Adrenal gland (tissue), 12 donors: ENCODE data around the gene ELAVL2. TPM values are rescaled to one million over a fixed set of nuclear protein-coding genes. Genes with fewer than 3 reads are reported as not detected.

ENCODE experiments used
- DNase-seq, 7 donors: peaks; one replicate each; pipeline ENCODE4 v3.0.0-alpha.2; 2019 to 2020
- H3K27ac ChIP-seq, 5 donors: fragments of 200-600 bp; sonication (generic) in 4 of 5; 1 replicate in 3 of 5; 2 replicates in 2 of 5; pipeline versions ENCODE4 v1.5.1 to v1.8.0; 2016 to 2020; ENCODE audit warnings: mild to moderate bottlenecking in 1 of 5
- H3K27me3 ChIP-seq: fragments of 200-600 bp; 2 replicates; pipeline ENCODE4 v1.8.0; 2021
- H3K36me3 ChIP-seq, 2 donors: fragments of 200-600 bp; replicated peaks in 1 of 2; 1 replicate in 1 of 2; 2 replicates in 1 of 2; pipeline versions ENCODE4 v1.5.1 to v1.8.0; 2018 to 2022
- H3K4me1 ChIP-seq, 2 donors: fragments of 200-600 bp; replicated peaks in 1 of 2; 1 replicate in 1 of 2; 2 replicates in 1 of 2; pipeline versions ENCODE4 v1.5.1 to v1.8.0; 2018 to 2021
- H3K4me3 ChIP-seq, 4 donors: fragments of 200-600 bp; sonication (generic) in 3 of 4; one replicate each; pipeline ENCODE4 v1.5.1; 2016 to 2018
- H3K9me3 ChIP-seq, 3 donors: fragments of 200-600 bp; sonication (generic) in 1 of 3; replicated peaks in 1 of 3; 1 replicate in 2 of 3; 2 replicates in 1 of 3; pipeline versions ENCODE4 v1.5.1 to v1.8.0; 2016 to 2021
- CTCF ChIP-seq, 6 experiments: fragments of 450-650 bp in 4 of 6; fragments of 200-600 bp in 2 of 6; sonication (generic) in 1 of 6; IDR thresholded peaks; 1 replicate in 5 of 6; 2 replicates in 1 of 6; pipeline versions ENCODE4 v1.5.1 to v1.8.0; 2016 to 2021; ENCODE audit warnings: antibody characterized with exemption in 6 of 6, mild to moderate bottlenecking in 2 of 6, moderate library complexity in 1 of 6
- POLR2A ChIP-seq, 2 donors: fragments of 450-650 bp; IDR thresholded peaks; one replicate each; pipeline ENCODE4 v1.6.1; 2017; ENCODE audit warnings: antibody characterized with exemption in 2 of 2, mild to moderate bottlenecking in 2 of 2, moderate library complexity in 1 of 2
- WGBS, 4 donors: extraction: QIAGEN DNeasy Blood & Tissue Kit in 2 of 4; methylation state at CpG; one replicate each; pipeline versions ENCODE4 v1.1.5 to v1.1.7; 2013 to 2017; 5-methylcytosine and 5-hydroxymethylcytosine counted together
- intact Hi-C, 2 donors: fragments of 100-400 bp; cut with DNase I; formaldehyde crosslinking; loops; one replicate each; pipeline versions ENCODE4 v1.14.1 to v1.15.0; 2022 to 2023
- polyA plus RNA-seq, 3 donors: library from polyadenylated mRNA; stranded (reverse); fragments of 200-250 nt in 2 of 3; fragments of 350-450 nt in 1 of 3; fragmentation: Illumina TruSeq in 1 of 3; extraction: RNeasy Lipid Tissue Mini Kit (QIAGEN cat#74804) in 1 of 3; gene quantifications; one replicate each; pipeline ENCODE4 v1.2.3, GENCODE V29; 2013 to 2014
- total RNA-seq, 9 donors: library from RNA; depleted of rRNA in 4 of 9; stranded (reverse); fragments of >200 nt in 4 of 9; fragments of 120-200 nt in 1 of 9; fragmentation: NEBNext Ultra II Directional in 1 of 9; extraction: Animal tissue kit (Norgen Biotek cat#: 25700) in 1 of 9; gene quantifications; one replicate each; pipeline versions ENCODE4 v1.1.0 to v1.2.4, GENCODE V29; 2013 to 2023
- donor health status: healthy with polysubstance abuse.
- donor health status: Bipolar disorder and iron deficiency.
- donor health status: DM: yes; HTN: yes; CAD: no.
- donor health status: DM: no; HTN: no; CAD: no.
- donor health status: DM: no; HTN: no; CAD: no.
- donor health status: DM: yes; HTN: yes; CAD: no.

The ELAVL2 gene
- total and polyA plus RNA-seq, 12 donors, result 0.24 to 13.6 (median 0.94) TPM; not detected in 1

GRCh38 chr9:23850690-23851629, 24.9 kb upstream of the ELAVL2 start:
- Histone ChIP-seq H3K4me1 (no peaks in the 10 kb centered on the region), H3K4me3 (peak overlapping the region in 2 of 4 donors; percentile 13 to 54), H3K9me3 (no peaks in the 10 kb centered on the region), H3K27ac (no peak overlapping the region), H3K36me3 (no peaks in the 10 kb centered on the region), H3K27me3 (no peaks in the 10 kb centered on the region)
- DNase-seq, result peak in 5 of 7 donors; percentile 25 to 50 (median 31)
- TF ChIP-seq POLR2A (IDR thresholded peaks at IDR 0.05) (no peak), CTCF (IDR thresholded peaks at IDR 0.05) (no peak)
- intact Hi-C loops, result no loop called here
- 2 to 7% (median 4%) methylated on average over 22 to 61 of the region's 62 CpGs for WGBS, 4 donors

GRCh38 chr9:23850242-23850689, 24.2 kb upstream of the ELAVL2 start:
- H3K9me3 ChIP-seq, result no peaks in the 10 kb centered on the region
- no peaks in the 10 kb centered on the region for H3K36me3 ChIP-seq
- no peaks in the 10 kb centered on the region for H3K27me3 ChIP-seq
- no peak overlapping the region for H3K27ac ChIP-seq
- peak in 2 of 7 donors; percentile 9 to 19 for DNase-seq
- 0 to 2% (median 1%) methylated on average over 15 to 17 of the region's 17 CpGs for WGBS, 4 donors
- peak overlapping the region in 1 of 4 donors; percentile 54 for H3K4me3 ChIP-seq
- no peaks in the 10 kb centered on the region for H3K4me1 ChIP-seq
- intact Hi-C loops, result no loop called here
- TF ChIP-seq CTCF (IDR thresholded peaks at IDR 0.05) (no peak), POLR2A (IDR thresholded peaks at IDR 0.05) (no peak)

- 11 to 17% (median 12%) methylated on average over 11 of the region's 11 CpGs for WGBS, 4 donors
- Histone ChIP-seq H3K27ac (no peak overlapping the region), H3K4me3 (peak overlapping the region in 1 of 4 donors; percentile 54), H3K9me3 (no peaks in the 10 kb centered on the region), H3K36me3 (no peaks in the 10 kb centered on the region), H3K27me3 (no peaks in the 10 kb centered on the region), H3K4me1 (no peaks in the 10 kb centered on the region)
- TF ChIP-seq CTCF (IDR thresholded peaks at IDR 0.05), result no peak
- no peak for TF ChIP-seq POLR2A (IDR thresholded peaks at IDR 0.05)
- intact Hi-C loops, result no loop called here
- no peak for DNase-seq
Measured at GRCh38 chr9:23849379-23850035, 23.5 kb upstream of the ELAVL2 start.

- no peaks in the 10 kb centered on the region for H3K36me3 ChIP-seq
- 65 to 85% (median 79%) methylated on average over 1 of the region's 1 CpG for WGBS, 4 donors
- H3K4me1 ChIP-seq, result no peaks in the 10 kb centered on the region
- DNase-seq, result no peak
- no peaks in the 10 kb centered on the region for H3K27me3 ChIP-seq
- H3K27ac ChIP-seq, result no peak overlapping the region
- H3K4me3 ChIP-seq, result no peak overlapping the region
- intact Hi-C loops, result no loop called here
- no peaks in the 10 kb centered on the region for H3K9me3 ChIP-seq
- TF ChIP-seq CTCF (IDR thresholded peaks at IDR 0.05) (no peak), POLR2A (IDR thresholded peaks at IDR 0.05) (no peak)
Measured at GRCh38 chr9:23842565-23843129, 16.6 kb upstream of the ELAVL2 start.
